NOMO-1 treated with dmso at 0.1 percent for 144 hours (cell line): ENCODE measurements around the gene CAPN12.
"Not testable (repeated sequence)": the region's sequence is repeated elsewhere in the genome, so short reads cannot be mapped to it uniquely, and the experiment has no call there.

Source experiments
- DNase-seq: peaks from one replicate; lab custom pipeline; 2025; ENCODE audit not compliant: unreplicated experiment; lab: John Stamatoyannopoulos, UW

Gene CAPN12

DNA sequence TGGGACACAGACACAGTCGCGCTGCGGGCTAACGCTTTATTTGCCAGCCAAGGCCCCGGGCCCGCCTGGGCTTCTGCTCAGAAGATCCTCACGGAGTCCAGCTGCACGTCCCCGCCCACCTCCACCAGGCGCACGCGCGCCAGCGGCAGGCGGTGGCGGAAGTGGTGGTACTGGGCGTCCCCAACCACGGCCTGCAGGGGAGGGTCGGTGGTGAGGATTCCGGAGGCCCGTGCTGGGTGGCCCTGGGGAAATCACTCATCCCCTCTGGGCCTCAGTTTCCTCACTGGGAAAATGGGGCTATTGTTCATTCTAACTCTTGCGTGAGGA, 26.6 kb upstream of the CAPN12 start:
- DNase-seq = not testable (repeated sequence)

DNA sequence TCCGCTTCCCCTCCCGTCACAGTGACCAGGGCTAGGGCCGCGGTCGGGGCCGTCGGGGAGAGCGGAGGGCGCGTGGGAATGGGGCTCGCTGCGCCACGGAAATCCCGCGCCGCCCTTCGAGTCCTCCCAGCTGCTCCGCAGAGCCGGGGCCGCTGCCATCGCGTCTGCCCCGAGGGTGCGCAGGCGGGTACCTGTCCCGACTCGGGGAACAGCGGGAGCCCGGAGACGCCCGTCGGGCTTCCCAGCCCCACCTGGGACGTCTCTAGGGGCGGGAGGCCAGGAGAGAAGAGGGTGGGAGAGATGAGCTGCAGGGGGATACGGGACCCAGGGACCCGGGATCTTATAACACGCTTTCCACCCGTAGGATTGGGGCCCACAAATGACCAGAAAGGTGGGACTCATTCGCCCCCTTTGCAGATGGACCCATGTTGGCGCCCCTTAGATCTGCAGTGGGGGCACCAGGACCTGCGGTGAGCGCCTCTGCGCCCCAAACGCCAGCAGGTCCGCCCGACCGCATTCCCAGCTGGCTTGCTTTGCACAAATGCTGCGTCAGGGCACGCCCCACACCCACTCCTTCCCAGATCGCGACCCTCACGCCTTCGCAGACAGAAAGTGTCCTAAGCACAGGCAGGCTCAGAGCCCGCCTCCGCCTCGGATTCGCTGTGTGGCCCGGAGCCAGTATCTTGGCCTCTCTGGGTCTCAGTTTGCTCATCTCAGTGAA, 26.1 kb upstream of the CAPN12 start:
- DNase-seq = not testable (repeated sequence)

DNA sequence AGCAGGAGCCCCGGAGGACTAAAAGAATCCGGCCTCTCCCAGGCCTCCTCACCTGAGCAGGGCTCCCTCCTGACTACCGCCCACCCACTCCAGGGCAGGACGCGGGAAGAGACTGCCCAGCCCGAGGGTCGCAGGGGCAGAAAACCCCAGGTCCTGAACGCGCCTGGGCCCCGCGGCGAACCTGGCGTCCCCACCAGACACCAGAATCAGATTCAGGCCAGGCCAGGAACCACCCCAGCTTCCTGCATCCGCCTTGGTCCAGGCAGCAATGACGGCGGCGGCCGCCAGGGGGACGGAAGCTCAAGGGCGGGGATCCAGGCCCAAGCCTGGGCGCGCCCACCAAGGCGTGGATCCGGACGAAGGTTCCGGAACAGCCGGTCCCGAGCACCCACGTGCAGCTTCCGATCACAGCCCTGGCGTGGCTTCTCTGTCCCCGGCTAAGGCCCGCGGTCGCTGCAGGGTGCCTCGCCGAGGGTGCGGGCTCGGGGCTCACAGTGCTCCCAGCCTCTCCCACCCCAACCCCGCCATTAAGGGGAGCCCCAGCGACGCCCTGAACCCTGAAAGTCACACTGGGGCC, 25.4 kb upstream of the CAPN12 start:
- DNase-seq = peak; percentile 33

DNA sequence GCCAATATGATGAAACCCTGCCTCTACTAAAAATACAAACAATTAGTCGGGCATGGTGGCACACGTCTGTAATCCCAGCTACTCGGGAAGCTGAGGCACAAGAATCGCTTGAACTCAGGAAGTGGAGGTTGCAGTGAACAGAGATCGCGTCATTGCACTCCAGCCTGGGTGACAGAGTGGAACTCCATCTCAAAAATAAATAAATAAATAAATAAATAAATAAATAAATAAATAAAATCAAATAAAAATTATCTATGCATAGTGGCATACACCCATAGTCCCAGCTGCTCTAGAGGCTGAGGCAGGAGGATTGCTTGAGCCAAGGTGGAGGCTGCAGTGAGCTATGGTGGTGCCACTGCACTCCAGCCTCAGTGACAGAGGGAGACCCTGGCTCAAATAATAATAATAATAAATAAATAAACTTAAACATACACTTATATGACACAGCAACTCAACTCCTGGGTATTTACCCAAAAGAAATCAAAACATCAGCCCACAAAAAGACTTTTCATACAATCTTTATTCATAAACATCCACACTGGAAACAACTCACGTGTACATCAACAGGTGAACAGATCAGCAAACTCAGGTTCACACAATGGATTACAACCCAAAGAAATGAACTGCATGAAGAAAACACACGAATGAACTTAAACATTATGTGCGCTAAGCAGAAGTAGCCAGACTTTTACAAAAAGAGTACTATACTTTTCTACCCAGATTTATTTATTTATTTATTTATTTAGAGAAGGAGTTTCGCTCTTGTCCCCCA, 22.2 kb upstream of the CAPN12 start:
- no peak for DNase-seq

DNA sequence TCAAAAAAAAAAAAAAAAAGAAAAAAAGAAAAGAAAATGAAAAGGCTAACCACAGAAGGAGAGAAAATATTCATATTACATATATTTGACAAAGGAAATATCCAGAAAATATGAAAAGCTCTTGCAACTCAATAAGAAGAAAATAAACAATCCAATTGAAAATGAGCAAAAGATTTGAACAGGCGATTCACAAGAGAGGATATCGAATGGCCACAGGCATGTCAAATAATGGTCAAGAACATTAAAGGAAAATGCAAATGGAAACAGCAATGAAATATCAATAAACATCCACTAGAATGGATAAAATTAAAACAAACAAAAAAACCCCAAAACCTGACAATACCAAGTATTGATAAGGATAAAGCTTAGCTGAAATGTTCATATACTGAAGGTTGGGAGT, 20.9 kb upstream of the CAPN12 start:
- no peak for DNase-seq

DNA sequence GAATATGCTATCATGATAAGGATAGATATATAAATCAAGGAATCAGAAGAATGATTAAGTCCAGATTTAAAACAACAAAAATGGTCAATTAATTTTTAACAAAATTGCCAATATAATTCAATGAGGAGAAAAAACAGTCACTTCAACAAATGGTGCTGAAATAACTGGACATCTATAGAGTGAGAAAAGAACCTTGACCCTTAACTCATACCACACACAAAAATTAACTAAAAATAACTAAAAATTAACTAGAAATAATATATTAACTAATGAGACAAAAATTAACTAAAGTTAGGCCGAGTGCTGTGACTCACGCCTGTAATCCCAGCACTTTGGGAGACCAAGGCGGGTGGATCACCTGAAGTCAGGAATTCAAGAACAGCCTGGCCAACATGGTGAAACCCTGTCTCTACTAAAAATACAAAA, 19.5 kb upstream of the CAPN12 start:
- DNase-seq = no peak

DNA sequence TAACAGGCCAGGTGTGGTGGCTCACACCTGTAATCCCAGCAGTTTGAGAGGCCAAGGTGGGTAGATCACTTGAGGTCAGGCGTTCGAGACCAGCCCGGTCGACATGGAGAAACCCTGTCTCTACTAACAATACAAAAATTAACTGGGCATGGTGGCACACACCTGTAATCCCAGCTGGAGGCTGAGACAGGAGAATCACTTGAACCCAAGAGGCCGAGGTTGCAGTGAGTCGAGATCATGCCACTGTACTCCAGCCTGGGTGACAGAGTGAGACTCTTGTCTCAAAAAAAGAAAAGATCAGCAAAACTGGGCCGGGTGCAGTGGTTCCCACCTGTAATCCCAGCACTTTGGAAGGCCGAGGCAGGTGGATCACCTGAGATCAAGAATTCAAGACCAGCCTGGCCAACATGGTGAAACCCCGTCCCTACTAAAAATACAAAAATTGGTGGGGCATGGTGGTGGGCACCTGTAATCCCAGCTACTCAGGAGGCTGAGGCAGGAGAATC, 17.7 kb upstream of the CAPN12 start:
- DNase-seq = not testable (repeated sequence)

DNA sequence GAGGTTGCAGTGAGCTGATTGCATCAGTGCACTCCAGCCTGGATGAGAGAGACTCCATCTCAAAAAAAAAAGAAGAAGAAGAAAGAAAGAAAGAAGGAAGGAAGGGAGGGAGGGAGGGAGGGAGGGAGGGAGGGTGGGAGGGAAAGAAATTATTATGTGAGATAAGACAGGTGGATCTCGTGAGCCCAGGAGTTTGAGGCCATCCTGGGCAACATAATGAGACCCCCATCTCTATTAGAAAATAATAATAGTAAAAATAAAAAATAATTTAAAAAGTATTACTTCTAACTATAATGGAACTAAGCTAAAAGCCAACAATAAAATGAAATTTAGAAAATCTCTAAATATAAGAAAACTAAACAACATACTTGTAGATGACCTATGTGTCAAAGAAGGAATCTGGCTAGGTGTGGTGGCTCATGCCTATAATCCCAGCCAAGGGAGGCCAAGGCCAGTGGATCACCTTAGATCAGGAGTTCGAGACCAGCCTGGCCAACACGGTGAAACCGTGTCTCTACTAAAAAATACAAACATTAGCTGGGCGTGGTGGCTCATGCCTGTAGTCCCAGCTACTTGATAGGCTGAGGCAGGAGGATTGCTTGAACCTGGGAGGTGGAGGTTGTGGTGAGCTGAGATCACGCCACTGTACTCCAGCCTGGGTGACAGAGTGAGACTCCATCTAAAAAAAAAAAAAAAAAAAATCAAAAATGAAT, 16.7 kb upstream of the CAPN12 start:
- DNase-seq = not testable (repeated sequence)

DNA sequence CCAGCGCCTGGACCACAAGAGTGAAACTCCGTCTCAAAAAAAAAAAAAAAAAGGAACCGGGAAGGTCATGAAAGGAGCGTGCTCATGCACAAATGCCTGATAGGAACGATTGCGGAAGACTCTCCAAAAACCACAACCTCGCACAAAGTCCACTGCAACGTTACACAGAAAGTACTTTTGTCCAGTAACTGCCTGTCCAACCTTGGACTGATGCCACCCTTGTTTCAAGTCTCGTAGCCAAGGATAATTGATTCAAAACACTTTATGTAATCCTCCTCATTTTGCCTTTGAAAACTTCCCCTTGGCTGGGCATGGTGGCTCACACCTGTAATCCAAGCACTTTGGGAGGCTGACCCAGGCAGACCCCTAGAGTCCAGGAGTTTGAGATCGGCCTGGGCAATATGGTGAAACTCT, 15.3 kb upstream of the CAPN12 start:
- DNase-seq = no peak

DNA sequence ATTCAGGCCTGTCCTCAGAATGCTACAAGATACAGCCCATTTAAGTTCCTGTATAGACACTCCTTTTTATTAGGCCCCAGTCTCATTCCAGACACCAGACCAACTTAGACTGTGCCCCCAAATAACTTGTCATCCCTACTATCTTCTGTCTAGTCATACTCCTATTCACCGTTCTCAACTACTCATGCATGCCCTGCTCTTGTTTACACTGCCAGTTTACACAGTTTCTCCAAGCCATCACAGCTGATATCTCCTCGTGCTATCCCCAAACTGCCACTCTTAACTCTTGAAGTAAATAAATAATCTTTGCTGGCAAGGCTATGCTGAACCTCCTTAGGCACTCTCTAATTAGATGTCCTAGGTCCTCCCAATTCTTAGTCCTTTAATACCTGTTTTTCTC, 9.9 kb upstream of the CAPN12 start:
- not testable (repeated sequence) for DNase-seq

DNA sequence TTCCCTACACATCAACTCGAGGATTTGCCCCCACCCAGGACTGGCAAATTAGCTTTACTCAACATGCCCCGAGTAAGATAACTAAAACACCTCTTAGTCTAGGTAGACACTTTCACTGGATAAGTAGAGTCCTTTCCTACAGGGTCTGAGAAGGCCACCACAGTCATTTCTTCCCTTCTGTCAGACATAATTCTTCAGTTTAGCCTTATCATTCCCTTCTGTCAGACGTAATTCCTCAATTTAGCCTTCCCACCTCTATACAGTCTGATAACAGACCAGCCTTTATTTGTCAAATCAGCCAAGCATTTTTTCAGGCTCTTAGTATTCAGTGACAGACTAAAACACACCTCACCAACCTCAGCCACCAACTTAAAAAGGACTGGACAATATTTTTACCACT, 9.5 kb upstream of the CAPN12 start:
- DNase-seq = not testable (repeated sequence)

DNA sequence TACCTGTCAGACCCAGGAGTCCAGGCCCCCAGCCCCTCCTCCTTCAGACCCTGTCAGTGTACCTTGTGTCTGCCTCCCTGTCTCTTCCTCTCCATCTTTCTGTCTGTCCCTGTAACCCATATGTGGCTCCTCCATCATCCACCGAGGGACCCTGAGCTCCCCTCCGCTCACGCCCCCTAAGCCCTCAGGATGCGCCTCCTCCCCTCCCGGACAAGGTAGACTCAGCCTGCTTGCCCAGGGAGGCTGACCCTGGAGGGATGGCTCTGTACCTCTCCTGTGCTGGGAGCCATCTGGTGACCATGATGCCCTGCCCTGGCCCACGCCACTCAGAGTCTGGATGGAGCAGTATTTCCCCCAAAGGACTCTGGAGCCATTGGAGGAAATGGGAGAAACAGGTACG, 1.0 kb upstream of the CAPN12 start:
- DNase-seq = no peak

DNA sequence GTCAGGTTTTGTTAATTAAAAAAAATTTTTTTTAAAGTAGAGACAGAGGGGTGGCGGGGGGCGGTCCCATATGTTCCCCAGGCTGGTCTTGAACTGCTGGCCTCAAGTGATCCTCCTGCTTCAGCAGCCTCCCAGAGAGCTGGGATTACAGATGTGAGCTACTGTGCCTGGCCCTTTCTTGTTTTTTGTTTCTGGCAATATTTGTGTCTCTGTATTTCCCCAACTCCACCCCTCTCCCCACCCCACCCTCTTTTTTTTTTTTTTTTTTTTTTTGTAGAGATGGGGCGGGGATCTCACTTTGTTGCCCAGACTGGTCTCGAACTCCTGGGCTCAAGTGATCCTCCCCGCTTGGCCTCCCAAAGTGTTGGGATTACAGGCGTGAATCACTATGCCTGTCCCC, 600 bp upstream of the CAPN12 start:
- no peak for DNase-seq

DNA sequence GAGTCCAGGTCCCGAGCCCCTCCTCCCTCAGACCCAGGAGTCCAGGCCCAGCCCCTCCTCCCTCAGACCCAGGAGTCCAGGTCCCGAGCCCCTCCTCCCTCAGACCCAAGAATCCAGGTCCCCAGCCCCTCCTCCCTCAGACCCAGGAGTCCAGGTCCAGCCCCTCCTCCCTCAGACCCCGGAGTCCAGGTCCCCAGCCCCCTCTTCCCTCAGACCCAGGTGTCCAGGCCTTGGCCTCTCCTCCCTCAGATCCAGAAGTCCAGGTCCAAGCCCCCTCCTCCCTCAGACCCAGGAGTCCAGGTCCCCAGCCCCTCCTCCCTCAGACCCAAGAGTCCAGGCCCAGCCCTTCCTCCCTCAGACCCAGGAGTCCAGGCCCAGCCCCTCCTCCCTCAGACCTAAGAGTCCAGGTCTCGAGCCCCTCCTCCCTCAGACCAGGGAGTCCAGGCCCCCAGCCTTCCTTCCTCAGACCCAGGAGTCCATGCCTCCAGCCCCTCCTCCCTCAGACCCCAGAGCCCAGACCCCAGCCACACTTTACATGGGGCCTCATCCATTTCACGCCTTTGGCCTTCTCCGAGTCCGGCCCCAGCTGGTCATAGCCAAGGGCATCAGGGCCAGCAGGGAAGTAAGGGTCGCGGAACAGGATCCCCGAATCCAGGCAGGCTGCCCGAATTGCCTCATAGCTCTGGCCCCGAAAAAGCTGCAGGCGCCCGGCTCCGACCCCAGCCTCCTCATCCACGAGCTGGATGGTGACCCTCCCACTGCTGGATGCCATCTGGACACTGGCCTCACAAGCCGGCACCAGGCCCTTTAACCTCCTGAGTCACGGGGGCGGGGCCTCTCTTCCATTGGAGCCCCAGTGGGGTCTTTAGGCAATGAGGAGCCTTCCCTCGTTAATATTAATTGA, 628 bp downstream of the CAPN12 start:
- no peak for DNase-seq

DNA sequence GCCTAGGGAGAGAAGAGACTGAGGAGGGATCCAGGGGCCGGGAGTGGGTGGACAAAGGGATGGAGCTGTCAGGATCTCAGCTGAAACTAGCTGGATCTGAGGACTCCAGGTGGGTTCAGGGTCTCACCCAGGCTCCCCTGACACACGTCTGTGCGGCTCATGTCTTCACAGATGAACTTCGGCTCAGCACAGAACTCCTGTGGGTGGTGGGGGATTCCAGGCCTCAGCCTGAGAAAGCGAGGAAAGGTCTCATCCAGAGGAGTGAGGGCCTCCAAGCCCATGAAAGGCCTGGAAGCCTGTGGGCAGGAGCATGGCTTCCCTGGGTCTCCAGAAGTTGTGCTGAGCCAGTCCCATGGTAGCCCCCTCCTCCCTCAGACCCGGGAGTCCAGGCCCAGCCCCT, 1.4 kb downstream of the CAPN12 start:
- DNase-seq = no peak

DNA sequence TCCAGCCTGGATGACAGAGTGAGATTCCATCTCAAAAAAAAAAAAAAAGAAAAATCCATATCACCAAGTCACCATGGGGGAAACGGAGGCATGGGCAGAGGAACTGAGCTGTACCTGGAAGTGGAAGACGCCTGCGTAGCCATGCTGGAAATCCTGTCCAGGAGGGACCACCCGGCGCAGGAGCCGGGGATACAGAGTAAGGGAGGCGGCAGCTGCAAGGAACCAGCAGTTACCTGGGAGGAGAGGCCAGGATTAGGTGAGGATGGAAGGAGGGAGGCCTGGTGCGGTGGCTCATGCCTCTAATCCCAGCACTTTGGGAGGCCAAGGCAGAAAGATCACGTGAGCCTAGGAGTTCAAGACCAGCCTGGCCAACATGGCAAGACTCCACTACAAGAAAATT, 2.0 kb downstream of the CAPN12 start:
- no peak for DNase-seq

DNA sequence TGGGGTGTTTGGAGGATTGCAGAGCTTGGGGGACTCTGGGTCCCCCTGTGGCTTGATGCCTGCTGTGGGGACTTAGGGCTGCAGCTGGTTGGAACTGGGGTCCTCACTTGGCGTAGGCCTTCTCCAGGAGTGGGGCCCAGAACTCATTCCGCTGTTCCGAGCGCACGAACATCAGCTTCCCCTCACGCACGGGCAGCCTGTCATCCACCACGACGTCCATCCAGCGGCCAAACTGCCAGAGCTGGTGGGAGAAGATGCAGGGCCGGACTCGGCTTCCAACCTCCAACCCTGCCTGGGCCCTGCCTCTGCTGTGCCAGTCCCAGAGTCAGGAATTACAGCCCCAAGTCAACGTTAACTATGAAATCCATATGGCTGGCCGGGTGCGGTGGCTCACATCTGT, 2.6 kb downstream of the CAPN12 start:
- DNase-seq = no peak

DNA sequence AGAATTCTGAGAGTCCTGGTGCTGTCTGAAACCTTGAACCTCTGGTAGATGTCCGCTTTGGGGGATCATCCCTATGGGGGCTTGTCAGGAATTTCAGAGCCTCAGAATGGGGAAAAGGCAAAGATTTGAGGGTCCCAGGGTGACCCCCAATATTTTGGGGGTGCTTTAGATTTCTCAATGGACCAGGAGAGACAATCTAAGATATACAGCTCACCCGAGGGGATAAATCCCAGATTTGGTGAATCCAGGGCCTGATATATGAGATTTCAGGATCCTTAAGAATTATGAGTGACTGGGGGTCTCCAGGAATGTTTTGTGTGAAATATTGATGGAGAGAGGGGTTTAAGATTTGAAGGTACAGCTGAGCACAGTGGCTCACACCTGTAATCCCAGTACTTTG, 3.3 kb downstream of the CAPN12 start:
- no peak for DNase-seq

DNA sequence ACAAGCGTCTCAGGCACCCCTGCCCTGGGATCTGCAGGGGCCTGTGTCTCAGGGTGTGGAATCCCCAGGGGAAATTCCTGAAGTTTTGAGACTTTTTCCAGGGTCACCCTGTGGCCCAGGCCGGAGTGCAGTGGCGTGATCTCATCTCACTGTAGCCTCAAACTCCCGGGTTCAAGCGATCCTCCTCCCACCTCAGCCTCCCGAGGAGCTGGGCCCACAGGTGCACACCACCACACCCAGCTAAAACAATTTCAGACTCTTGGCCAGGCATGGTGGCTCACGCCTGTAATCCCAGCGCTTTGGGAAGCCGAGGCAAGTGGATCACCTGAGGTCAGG, 4.0 kb downstream of the CAPN12 start:
- no peak for DNase-seq

DNA sequence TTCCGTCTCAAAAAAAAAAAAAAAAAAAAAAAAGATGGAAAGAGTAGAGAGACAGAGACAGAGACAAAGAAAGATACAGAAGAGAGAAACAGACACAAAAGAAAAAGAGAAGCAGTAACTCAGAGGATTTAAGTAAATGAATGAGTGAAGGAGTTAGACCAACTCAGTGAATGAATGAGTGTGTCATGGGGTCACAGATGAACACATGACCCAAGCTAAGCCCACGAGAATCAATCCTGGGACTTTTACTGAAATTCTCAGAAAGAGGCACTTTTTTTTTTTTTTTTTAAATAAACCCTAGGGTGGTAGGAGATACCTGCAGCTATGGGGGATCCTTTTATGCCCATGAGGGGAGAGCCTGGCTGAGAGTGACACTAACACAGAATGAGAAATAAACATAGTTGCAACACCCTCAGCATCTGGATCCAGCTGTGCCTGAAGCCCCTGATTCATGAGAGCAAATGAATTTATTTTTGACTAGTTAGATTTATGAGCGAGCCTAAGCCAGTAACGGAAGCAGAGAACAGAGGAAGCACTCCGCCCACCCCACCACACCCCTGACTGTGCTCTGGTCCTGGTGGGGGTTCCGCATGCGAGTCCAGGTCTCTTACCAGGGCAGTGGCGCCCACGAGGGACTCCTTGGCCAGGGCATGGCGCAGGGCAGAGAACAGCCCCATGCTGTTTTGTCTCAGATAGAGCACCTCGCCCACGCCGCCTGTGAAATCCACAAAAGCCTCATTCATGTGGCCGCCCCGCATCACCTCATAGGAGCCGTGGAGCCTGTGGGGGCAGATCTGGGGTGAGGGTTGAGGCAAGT, 4.6 kb downstream of the CAPN12 start:
- peak; percentile 16 for DNase-seq
